ENCODE data around the gene DCPS.
"Not testable (repeated sequence)": the region's sequence is repeated elsewhere in the genome, so short reads cannot be mapped to it uniquely, and the experiment has no call there.

Gene DCPS

DNA sequence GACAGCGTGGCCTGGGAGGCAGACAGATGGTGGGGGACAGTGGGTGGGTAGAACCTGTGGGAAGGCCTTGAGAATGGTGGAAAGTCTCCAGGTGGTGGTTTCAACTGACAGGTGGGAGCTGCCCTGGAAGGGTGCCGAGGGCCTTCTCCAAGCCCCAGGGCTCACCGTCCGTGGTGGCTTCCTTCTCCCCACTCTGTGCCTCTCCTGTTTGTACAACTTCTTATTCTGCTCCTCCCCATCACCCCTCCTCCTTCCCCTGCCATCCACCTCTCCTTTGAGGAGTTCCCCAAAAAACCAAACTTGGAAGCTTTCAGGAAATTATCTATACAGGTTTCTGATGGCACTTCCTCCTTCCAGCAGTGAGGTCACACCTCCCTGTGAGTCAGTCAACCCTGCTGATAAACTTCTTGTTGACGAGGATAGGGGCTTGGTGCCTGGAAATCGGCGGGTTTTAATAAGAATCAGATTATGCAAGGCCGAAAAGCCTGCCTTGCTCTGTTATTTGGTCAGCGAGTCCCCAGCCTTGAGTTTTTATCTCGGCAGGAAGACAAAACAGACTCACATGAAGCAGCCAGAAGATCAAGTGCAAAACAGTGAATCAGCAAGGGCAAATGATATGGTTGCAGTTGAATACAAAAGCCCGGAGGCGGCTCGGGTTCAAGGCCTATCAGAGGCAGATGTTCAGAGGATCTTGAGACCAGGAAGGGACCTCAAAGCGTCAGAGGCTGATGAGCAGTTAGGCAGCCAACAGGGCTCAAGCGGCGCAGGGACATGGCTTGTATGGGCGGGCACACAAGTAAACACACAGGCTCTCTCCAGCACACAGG is 42.1 kb downstream of the DCPS start:
- DNase-seq, result no peak

DNA sequence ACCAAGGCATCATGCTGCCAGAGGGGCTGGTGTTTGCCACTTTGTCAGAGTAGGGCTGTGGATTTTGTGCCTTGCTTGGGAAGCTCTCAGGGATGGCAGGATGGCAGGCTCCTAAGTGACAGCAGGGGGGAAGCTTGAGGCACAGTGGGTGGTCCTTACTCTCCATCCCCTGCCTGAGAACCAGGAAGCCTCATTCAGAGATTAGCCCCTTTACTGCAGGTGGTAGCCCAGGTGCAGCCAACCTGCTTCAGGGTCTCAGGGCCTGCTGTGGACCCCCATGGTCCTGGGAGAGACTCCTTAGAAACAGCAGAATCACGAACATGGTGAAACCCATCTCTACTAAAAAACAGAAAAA is 42.7 kb downstream of the DCPS start:
- no peak for DNase-seq

DNA sequence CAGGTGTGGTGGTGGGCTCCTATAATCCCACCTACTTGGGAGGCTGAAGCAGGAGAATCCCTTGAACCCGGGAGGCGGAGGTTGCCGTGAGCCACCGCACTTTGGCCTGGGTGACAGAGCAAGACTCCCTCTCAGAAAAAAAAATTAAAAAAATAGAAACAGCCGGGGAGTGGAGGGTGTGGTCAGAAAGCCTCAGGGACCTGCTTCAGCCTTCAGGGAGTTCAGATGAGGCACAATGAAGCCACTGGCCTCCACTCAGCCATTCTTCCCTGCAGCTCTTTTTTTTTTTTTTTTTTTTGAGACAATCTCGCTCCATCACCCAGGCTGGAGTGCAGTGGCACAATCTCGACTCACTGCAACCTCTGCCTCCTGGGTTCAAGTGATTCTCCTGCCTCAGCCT is 43.1 kb downstream of the DCPS start:
- DNase-seq, result not testable (repeated sequence)

DNA sequence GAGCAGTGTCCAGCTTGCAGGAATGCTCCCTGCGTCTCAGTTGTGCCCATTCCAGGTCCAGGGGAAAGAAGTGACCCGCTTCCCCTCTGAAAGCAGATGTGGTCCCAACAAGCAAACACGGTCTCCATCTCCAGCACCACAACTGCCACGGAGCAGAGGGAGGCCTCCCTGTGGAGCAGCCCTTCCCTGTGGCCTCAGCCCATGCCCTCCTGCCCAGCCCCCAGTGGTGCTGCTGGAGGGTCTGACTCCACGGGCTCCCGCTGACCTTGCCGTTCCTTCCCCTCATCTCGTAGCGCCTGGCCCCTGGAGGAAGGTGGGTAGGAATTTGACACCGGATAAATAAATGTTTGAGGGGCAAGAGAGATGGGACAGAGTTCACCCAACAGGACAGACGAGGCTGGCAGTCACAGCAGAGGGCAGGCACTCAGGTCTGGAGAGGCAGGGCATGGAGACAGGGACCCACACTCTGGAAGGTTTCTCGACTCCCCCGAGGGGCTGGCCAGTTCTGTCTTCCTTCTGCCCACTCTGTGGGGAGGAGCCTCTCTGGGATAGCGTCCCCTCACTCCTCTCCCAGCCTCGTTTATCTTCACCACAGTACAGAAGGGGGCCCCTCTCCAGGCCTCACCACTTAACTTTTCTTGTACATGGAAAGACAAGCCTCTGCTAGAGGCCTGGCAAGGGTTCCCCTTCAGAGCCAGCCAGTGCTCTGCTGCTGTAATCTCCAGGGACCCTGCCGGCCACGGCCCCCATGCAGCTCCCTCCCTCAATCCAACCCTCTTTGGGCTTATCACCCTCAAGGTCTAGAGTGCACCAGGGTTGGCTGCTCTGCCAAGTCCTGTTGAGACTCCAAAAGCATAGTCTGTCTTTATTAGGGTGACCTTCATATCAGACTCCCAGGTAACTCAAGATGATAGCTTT is 44.1 kb downstream of the DCPS start:
- DNase-seq, result no peak

DNA sequence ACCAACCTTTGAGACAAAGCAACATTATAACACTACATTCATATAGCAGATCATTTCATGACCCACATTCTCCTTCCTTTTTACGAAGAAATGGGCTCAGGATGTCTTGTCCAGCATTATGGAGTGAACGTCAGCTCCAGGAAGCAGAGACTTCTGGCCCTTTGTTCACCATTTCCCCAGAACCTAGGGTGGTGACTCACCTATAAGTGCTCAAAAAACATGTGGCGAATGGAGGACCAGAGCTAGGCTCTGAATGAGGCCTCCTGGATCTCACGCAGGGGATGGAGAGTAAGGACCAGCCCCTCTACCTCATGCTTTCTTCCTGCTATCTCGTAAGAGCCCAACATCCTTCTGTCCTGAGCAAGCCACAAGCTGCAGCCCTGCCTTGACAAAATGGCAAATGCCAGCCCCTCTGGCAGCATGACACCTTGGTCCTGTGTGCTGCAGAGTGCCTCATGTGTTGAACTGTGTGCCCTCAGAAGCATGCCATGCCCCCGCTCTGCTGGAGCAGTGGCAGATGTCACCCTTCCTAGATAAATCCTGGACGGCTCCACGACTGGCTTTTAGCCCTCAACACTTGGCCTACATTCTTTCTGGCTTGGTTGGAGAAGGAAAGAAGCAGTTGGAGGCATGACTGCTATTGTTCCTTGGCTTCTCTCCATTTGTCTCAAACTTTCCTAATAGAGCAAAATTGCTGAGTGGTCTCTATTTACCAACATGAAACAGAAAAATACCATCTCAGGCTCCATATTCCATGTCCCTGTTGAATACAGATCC is 45.1 kb downstream of the DCPS start:
- DNase-seq, result no peak

DNA sequence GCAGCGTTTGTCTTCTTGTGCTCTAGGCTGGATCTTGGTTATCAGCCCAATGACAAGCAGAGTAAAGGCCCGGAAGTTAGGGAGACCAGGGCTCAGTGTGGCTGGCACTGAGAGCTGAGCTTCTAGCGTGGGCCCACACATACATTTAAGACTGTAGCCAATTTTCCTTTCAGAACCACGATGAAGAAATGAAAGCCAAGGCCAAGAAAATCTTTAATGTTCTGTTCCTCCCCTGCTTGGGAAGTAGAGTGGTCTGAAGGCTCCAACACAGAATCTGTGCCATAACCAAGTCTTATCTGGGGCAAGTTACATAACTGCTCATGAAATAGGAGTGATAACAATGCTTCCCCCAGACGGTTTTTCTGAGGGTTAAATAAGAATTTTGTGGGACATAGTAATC is 47.0 kb downstream of the DCPS start:
- DNase-seq, result no peak

DNA sequence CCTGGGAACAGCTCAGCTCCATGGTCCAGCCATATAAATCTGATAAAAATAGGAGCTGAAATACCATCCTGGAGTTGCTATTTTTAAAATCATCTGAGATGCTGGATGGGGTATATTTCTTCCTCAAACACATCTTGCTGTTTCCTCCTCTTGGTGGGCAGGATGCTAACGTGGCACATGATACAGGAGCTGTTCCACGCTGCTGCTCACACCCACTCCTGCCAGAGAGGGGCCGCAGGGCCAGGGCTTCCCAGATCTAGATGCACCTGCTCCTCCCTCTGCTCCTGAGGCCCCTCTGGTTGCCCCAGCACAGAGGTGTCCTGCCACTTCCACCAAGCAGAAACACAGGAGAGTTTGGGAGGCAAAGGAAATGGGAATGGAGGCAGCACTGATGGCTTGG is 48.3 kb downstream of the DCPS start:
- DNase-seq, result no peak

DNA sequence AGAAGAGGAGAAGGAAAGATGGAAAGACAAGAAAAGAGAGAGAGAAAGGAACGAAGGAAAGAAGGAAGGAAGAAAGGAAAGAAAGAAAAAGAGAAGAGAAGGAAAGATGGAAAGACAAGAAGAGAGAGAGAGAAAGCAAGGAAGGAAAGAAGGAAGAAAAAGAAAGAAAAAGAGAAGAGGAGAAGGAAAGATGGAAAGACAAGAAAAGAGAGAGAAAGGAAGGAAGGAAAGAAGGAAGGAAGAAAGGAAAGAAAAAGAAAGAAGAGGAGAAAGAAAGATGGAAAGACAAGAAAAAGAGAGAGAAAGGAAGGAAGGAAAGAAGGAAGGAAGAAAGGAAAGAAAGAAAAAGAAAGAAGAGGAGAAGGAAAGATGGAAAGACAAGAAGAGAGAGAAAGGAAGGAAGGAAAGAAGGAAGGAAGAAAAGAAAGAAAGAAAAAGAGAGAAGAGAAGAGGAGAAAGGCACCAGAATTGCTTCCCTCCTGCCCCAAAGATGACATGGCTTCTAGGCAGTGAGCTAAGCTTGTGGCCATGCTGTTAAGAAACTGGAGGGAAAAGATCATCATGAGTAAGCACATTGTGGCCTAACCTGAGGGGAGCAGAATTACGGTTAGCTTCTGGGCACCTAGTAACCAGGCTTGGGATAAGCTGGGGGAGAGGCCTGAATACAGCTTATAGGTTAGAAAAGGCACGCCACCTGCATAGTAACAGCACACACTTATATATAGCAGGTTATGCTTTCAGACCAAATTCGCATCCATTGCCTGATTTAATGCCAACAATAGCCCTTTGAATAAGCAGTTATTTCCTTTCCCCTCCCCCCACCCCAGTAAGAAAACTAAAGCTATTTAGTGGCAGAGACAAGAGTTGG is 49.3 kb downstream of the DCPS start:
- no peak for DNase-seq

DNA sequence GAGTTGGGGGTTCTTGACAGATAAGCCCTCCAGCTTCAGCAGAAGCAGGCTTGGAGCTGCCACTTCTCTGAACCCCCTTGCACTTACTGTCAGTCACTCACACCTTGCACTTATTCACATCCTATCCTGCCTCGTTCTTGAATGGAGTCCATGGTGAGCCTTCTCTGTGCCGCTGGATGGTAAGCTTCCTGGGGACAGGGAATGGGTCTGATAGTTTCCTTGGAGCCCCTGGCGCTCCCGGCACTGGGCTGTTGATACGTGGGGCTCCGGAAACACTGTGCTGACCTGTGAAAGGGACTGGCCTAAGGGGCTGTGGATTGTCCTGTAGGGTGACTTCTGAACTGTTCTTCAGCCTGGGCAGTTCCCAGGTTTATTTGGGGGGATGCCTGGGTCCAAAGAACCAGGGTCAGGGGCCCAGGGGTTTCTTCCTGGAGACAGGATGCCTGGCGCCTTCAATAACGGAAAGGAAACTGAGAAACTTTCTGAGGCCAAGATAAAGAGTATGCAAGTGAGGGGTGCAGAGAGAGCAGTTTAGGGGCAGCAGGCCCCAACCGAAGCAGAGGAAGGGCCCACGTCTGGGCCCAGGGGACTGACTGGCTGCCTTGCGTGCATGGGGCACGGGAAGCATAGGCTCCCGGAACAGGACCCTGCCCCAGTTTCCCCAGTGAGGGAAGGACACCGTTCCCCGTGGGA is 50.9 kb downstream of the DCPS start:
- no peak for DNase-seq

DNA sequence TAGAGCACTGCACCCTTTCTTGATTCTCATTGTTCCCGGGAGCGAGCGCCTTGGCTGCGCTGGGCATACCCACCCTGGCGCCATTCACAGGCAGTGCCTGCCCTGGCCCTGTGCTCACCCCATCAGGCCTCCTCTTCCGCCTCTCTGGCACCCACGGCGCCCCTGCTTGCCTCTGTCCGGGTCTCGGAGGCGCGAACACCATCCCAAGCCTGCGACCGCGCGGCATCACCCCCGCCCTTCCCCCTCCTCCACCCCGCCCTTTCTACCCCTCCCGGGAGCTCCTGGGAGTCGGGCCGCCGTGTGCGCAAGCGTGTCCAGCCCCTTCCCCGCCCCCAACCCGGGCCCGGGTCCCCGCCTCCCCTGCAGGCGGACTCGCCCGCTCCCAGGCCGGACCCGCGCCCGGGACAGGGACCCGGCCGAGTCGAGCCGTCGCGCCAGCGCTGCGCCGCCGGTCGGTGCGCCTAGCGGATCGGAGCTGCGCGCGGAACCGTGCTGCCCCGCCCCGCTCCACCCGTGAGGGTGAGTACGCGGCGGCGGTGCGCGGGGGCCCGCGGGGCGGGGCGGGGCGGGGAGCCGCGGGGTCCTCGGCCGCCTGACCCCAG is 51.6 kb downstream of the DCPS start, which contains the start of gene ST3GAL4:
ST3GAL4 (plus strand) TSS at position 363 of the 602 bp plus-strand sequence. CDS start 50,470 bp downstream, outside the sequence.
- DNase-seq, result peak; percentile 76

DNA sequence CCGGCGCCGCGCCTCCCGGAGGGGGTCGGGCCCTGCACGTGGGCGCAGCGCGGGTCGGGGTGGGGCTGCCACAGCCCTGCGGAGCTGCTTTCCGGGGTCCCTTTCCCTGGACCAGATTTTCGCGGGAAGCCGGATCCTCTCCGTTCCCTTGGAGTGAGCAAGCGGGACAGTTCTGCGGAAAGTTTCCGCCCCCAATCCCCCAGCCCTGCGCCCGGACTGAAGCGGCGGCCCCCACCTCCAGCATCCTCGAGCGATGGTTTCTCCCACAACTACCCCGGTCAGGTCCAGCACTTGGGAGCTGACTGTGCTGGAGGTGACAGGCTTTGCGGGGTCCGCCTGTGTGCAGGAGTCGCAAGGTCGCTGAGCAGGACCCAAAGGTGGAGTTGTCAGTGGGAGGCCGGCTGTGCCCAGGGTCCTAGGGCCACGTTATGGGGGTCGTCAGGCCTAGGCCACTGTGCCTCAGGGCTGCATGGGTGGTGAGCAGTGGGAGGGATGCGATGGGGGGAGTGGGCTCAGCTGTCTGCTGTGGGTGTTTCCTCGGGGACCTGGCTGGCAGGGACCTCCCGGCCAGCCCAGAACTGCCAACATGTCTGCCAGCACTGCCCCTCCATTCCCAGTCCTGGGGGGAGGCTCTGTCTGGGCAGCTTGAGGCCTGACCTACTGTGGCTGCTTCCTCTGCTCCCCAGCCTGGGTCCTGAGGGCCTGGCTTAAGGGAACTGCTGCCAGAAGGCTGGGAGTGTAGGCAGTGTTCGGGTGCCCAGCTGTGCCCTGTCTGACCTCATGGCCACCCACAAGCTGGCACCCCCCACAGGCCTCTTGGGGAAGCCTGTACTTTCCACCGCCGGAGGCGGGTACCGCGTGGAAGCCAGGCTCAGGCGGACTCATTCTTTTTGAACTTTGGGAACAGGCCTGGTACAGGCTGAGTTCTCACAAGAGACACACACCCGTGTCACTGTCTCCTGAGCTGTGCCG is 52.4 kb downstream of the DCPS start:
- no peak for DNase-seq

DNA sequence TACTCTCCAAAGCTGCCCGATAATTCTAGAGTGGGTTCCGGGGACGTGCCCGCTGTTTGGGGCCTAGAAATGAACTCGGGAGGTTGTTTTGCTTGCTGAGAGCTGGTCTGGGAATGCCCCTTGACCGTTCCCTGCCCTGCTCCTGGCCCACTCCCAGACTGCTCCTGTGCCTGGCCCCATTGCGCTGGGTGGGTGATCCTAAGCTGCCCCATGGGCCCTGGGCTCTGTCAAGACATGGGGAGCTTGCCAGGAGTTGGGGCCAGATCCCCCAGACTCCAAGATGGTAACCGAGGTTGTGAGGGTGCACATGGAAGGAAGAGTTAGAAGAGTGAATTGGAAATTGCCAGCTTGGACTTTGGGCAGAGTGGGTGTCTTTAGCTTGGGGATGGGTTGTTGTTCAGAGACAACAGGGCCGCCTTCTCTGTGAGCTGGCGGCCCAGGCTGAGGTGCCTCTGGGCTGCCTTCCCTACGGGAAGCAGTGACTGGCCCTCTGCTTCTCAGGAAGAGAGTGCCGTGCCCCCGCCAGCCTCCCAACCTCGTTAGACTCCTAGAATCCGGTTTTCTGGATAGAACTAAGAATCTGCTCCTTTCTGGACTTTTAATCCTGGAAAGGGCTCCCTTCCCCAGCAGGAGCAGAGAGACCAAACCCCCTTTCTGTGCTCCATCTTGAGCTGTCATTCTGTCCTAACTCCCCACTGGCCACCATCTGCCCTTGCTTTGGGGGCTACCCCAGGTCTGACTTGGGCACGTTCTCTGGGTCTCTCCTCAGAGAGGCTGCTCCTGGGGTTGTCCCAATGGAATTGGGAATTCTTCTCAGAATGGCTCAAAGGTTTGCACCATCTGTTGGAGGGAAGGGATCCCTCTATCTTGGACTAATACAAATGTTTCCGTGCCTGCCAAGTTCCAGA is 53.4 kb downstream of the DCPS start:
- DNase-seq, result no peak

DNA sequence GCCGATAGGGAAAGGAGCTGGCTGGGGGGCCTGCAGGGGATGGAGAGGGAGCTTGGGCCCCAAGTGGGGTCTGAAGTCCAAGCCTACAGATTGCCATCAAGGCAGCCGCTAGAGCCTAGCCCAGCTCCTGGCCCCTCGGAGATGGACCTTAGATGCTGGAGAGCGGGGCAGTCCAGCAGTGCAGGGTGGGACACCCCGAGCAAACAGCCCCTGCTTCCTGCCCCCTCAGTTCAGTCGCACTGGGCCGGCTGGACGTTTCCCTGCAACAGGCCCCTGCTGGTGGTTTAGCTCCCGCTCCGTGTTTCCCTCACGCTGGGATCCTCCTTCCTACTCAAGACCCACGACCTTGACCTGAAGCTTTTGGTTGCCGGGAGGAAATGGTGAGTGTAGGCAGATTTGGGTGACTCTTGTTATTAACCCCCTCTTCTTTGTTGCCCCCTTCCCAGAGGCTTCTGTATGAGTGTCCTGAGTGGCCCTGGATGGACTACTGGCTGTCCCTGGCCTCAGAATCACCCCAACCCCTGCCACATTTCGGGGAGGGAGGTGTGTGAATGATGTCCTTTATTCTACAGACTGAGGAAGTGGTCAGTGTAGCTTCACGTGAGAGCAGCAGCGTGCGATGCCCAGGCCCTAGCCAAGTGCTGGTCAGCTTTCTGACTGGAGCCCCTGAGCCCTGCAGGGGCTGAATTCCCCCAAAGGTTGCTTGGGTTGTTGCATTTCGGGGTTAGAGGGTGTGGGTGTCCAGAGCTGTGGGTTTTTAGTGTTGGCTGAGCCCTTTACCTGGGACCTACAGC is 54.3 kb downstream of the DCPS start:
- no peak for DNase-seq

DNA sequence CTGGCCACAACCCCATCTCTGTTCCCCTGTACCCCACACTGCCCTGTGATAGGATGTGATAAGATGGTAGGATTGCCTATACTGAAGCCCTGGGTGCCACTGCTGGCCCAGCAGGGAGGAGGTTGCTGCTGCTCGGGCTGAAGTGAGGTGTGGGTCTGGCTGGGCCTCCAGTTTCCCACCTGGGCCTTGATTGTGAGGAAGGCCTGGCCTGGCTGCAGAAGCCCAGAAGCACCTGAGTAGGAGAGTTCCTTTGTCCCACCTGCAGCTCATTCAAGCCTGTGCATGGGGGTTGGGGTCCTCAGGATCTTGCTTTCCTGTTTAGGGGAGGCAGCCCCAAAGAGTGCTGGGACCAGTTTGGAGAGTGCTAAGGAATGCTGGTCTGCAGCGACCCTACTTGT is 54.9 kb downstream of the DCPS start:
- no peak for DNase-seq

DNA sequence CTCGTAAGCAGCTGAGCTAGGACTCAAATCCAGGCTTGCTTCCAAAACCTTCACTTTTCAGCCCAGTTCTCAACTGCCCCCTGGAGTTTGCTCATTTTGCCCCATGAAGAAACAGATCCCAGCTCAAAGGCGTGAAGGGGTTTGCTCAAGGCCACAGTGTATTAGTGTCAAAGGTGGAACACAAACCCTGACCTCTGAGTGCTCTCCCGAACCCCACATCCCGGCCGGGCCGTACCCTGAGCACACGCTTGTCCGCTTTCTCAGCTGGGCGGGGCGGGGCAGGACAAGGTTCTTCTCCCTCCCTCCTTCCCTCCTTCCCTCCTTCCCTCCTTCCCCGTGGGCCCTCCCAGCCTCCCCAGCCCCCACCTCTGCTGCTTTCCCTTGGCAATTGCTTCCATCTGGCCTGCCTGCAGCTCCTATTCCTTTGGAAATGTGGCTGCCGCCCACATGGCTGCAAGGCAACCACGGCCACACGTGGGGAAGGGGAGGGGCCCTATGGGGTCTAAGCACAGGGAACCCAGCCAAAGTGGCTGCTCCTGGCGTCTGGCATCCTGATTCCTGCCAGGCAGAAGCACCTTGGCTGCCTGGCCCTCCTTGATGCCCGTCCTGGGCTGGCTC is 55.7 kb downstream of the DCPS start:
- DNase-seq, result no peak

DNA sequence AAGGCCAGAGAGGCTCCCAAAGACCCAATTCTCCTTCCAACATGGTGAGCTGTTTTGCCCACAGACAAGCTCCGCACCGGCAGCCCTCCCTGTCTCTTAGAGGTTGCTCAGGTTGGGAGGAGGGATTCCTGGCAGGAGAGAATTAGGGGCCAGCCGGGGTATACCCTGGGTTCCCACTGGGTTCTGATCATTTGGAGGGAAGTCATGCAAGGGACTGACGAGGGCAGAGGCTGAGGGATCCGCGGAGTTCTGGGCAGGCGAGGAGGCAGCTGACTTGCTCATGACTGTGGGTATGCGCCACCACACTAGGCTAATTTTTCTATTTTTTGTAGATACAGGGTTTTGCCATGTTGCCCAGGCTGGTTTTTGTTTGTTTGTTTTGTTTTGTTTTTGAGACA is 56.2 kb downstream of the DCPS start:
- no peak for DNase-seq

DNA sequence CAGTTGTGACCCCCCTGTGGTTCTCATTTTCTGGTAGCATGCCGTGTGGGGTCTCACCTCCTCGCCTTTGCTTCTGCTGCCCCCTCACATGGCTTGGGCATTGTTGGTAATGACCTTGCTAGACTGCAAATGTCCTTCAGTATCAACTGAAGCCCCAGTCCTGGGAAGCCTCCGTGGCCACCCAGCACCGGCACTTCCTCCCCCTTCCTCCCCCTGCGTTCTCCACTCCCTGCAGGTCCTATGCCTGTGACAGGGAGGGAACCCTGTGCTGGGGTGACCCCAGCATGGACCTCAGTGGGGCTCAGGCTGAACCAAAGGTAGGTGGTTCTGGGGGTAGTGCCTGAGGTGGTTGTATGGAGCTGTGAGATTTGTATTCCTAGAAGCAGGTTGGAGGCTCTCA is 57.5 kb downstream of the DCPS start:
- DNase-seq, result no peak

Data from stimulated activated CD4-positive, alpha-beta T cell treated with anti-CD3 and anti-CD28 coated beads, Interleukin-4, amount 100 ng/mL, for 1 hour (primary cell).